Measurements from ENCODE around the gene DNAJB5.

Gene DNAJB5

GRCh38 chr9:34958411-34958982 lies 31.0 kb upstream of the DNAJB5 start:
- H3K36me3 ChIP-seq (ENCODE audit: insufficient read depth, insufficient read length, low read length), result no peaks in the 10 kb centered on the region
- peaks cover 37% of the 10 kb centered on the region for H3K27me3 ChIP-seq (ENCODE audit: insufficient read depth, insufficient read length)
- peak overlapping the region; percentile 38 for H3K4me3 ChIP-seq (ENCODE audit: insufficient read length, low read depth)
- DNase-seq (ENCODE audit: low read depth, low spot score), result no peak
- H3K4me1 ChIP-seq (ENCODE audit: insufficient read depth, insufficient read length), result peaks cover 14% of the 10 kb centered on the region
- H3K9me3 ChIP-seq (ENCODE audit: insufficient read depth, low read length), result no peaks in the 10 kb centered on the region
- H3K9ac ChIP-seq (ENCODE audit: insufficient read length, low read depth), result peak overlapping the region; percentile 57
- TF ChIP-seq SUZ12 (IDR thresholded peaks at IDR 0.05; ENCODE audit: extremely low read depth, insufficient read depth, insufficient read length) (no peak), YY1 (IDR thresholded peaks at IDR 0.05; ENCODE audit: insufficient read depth, insufficient read length) (no peak), ZNF274 (IDR thresholded peaks at IDR 0.05; ENCODE audit: low read depth, low read length) (no peak)

GRCh38 chr9:34959461-34959860 lies 30.1 kb upstream of the DNAJB5 start:
- H3K27me3 ChIP-seq (ENCODE audit: insufficient read depth, insufficient read length), result peaks cover 37% of the 10 kb centered on the region
- H3K4me1 ChIP-seq (ENCODE audit: insufficient read depth, insufficient read length), result peaks cover 14% of the 10 kb centered on the region
- no peaks in the 10 kb centered on the region for H3K9me3 ChIP-seq (ENCODE audit: insufficient read depth, low read length)
- H3K36me3 ChIP-seq (ENCODE audit: insufficient read depth, insufficient read length, low read length), result no peaks in the 10 kb centered on the region
- H3K9ac ChIP-seq (ENCODE audit: insufficient read length, low read depth), result no peak overlapping the region
- DNase-seq (ENCODE audit: low read depth, low spot score), result no peak
- no peak overlapping the region for H3K4me3 ChIP-seq (ENCODE audit: insufficient read length, low read depth)
- TF ChIP-seq YY1 (IDR thresholded peaks at IDR 0.05; ENCODE audit: insufficient read depth, insufficient read length), result no peak

- no peak for TF ChIP-seq SUZ12 (IDR thresholded peaks at IDR 0.05; ENCODE audit: extremely low read depth, insufficient read depth, insufficient read length)
- no peak for TF ChIP-seq YY1 (IDR thresholded peaks at IDR 0.05; ENCODE audit: insufficient read depth, insufficient read length)
- no peak for TF ChIP-seq ZNF274 (IDR thresholded peaks at IDR 0.05; ENCODE audit: low read depth, low read length)
- Histone ChIP-seq H3K36me3 (ENCODE audit: insufficient read depth, insufficient read length, low read length) (no peaks in the 10 kb centered on the region), H3K27me3 (ENCODE audit: insufficient read depth, insufficient read length) (peaks cover 31% of the 10 kb centered on the region), H3K9me3 (ENCODE audit: insufficient read depth, low read length) (no peaks in the 10 kb centered on the region), H3K4me3 (ENCODE audit: insufficient read length, low read depth) (no peak overlapping the region), H3K9ac (ENCODE audit: insufficient read length, low read depth) (no peak overlapping the region), H3K4me1 (ENCODE audit: insufficient read depth, insufficient read length) (peaks cover 14% of the 10 kb centered on the region)
- DNase-seq (ENCODE audit: low read depth, low spot score), result no peak
Measured at GRCh38 chr9:34961574-34962490, 27.7 kb upstream of the DNAJB5 start.

- DNase-seq (ENCODE audit: low read depth, low spot score), result no peak
- TF ChIP-seq YY1 (IDR thresholded peaks at IDR 0.05; ENCODE audit: insufficient read depth, insufficient read length), result no peak
- no peak for TF ChIP-seq ZNF274 (IDR thresholded peaks at IDR 0.05; ENCODE audit: low read depth, low read length)
- TF ChIP-seq SUZ12 (IDR thresholded peaks at IDR 0.05; ENCODE audit: extremely low read depth, insufficient read depth, insufficient read length), result no peak
- no peaks in the 10 kb centered on the region for H3K9me3 ChIP-seq (ENCODE audit: insufficient read depth, low read length)
- no peaks in the 10 kb centered on the region for H3K36me3 ChIP-seq (ENCODE audit: insufficient read depth, insufficient read length, low read length)
- no peak overlapping the region for H3K9ac ChIP-seq (ENCODE audit: insufficient read length, low read depth)
- H3K27me3 ChIP-seq (ENCODE audit: insufficient read depth, insufficient read length), result peaks cover 24% of the 10 kb centered on the region
- H3K4me3 ChIP-seq (ENCODE audit: insufficient read length, low read depth), result no peak overlapping the region
- H3K4me1 ChIP-seq (ENCODE audit: insufficient read depth, insufficient read length), result peaks cover 14% of the 10 kb centered on the region
Measured at GRCh38 chr9:34962546-34962945, 27.0 kb upstream of the DNAJB5 start.

GRCh38 chr9:34963552-34963951 lies 26.0 kb upstream of the DNAJB5 start:
- H3K36me3 ChIP-seq (ENCODE audit: insufficient read depth, insufficient read length, low read length), result no peaks in the 10 kb centered on the region

GRCh38 chr9:34964458-34964857 lies 25.1 kb upstream of the DNAJB5 start:
- DNase-seq (ENCODE audit: low read depth, low spot score), result no peak
- Histone ChIP-seq H3K9me3 (ENCODE audit: insufficient read depth, low read length) (no peaks in the 10 kb centered on the region), H3K36me3 (ENCODE audit: insufficient read depth, insufficient read length, low read length) (no peaks in the 10 kb centered on the region), H3K9ac (ENCODE audit: insufficient read length, low read depth) (no peak overlapping the region), H3K27me3 (ENCODE audit: insufficient read depth, insufficient read length) (peaks cover 10% of the 10 kb centered on the region), H3K4me3 (ENCODE audit: insufficient read length, low read depth) (no peak overlapping the region), H3K4me1 (ENCODE audit: insufficient read depth, insufficient read length) (peaks cover 14% of the 10 kb centered on the region)
- TF ChIP-seq YY1 (IDR thresholded peaks at IDR 0.05; ENCODE audit: insufficient read depth, insufficient read length) (no peak), SUZ12 (IDR thresholded peaks at IDR 0.05; ENCODE audit: extremely low read depth, insufficient read depth, insufficient read length) (no peak), ZNF274 (IDR thresholded peaks at IDR 0.05; ENCODE audit: low read depth, low read length) (no peak)

More at GRCh38 chr9:34963552-34963951, 26.0 kb upstream of the DNAJB5 start:
- Histone ChIP-seq H3K9ac (ENCODE audit: insufficient read length, low read depth) (no peak overlapping the region), H3K4me1 (ENCODE audit: insufficient read depth, insufficient read length) (peaks cover 14% of the 10 kb centered on the region), H3K27me3 (ENCODE audit: insufficient read depth, insufficient read length) (peaks cover 19% of the 10 kb centered on the region), H3K4me3 (ENCODE audit: insufficient read length, low read depth) (no peak overlapping the region), H3K9me3 (ENCODE audit: insufficient read depth, low read length) (no peaks in the 10 kb centered on the region)
- TF ChIP-seq SUZ12 (IDR thresholded peaks at IDR 0.05; ENCODE audit: extremely low read depth, insufficient read depth, insufficient read length) (no peak), ZNF274 (IDR thresholded peaks at IDR 0.05; ENCODE audit: low read depth, low read length) (no peak), YY1 (IDR thresholded peaks at IDR 0.05; ENCODE audit: insufficient read depth, insufficient read length) (no peak)
- DNase-seq (ENCODE audit: low read depth, low spot score), result no peak

- Histone ChIP-seq H3K27me3 (ENCODE audit: insufficient read depth, insufficient read length) (no peaks in the 10 kb centered on the region), H3K9ac (ENCODE audit: insufficient read length, low read depth) (no peak overlapping the region), H3K9me3 (ENCODE audit: insufficient read depth, low read length) (no peaks in the 10 kb centered on the region), H3K36me3 (ENCODE audit: insufficient read depth, insufficient read length, low read length) (no peaks in the 10 kb centered on the region), H3K4me3 (ENCODE audit: insufficient read length, low read depth) (no peak overlapping the region), H3K4me1 (ENCODE audit: insufficient read depth, insufficient read length) (no peaks in the 10 kb centered on the region)
- no peak for DNase-seq (ENCODE audit: low read depth, low spot score)
- no peak for TF ChIP-seq SUZ12 (IDR thresholded peaks at IDR 0.05; ENCODE audit: extremely low read depth, insufficient read depth, insufficient read length)
- no peak for TF ChIP-seq YY1 (IDR thresholded peaks at IDR 0.05; ENCODE audit: insufficient read depth, insufficient read length)
- TF ChIP-seq ZNF274 (IDR thresholded peaks at IDR 0.05; ENCODE audit: low read depth, low read length), result no peak
Measured at GRCh38 chr9:34971146-34971811, 18.3 kb upstream of the DNAJB5 start.
